Gastrocnemius medialis (tissue), 4 donors: ENCODE results near the gene LRRC56. TPM values are rescaled to one million over a fixed set of nuclear protein-coding genes. Genes with fewer than 3 reads are reported as not detected.

Experiments used
- ATAC-seq, 2 donors: fragments of 150-250 bp; one replicate each; pipeline ENCODE4 v1.9.1; 2016
- DNase-seq, 2 donors: peaks; one replicate each; pipeline ENCODE4 v3.0.0-alpha.2; 2019
- H3K27ac ChIP-seq, 4 donors: fragments of 200-600 bp; sonication (generic); 1 replicate in 1 of 4; 2 replicates in 3 of 4; pipeline ENCODE4 v1.5.1; 2016 to 2018; ENCODE audit warnings: mild to moderate bottlenecking in 2 of 4, moderate library complexity in 1 of 4
- H3K27me3 ChIP-seq, 3 donors: fragments of 200-600 bp; sonication (generic) in 2 of 3; 1 replicate in 1 of 3; 2 replicates in 2 of 3; pipeline versions ENCODE4 v1.5.1 to v1.6.0; 2016 to 2019; ENCODE audit warnings: mild to moderate bottlenecking in 1 of 3, moderate library complexity in 1 of 3
- H3K36me3 ChIP-seq, 2 donors: fragments of 200-600 bp; sonication (generic) in 1 of 2; one replicate each; pipeline ENCODE4 v1.5.1; 2017 to 2018
- H3K4me1 ChIP-seq, 2 donors: fragments of 200-600 bp; sonication (generic) in 1 of 2; one replicate each; pipeline ENCODE4 v1.5.1; 2016 to 2017; ENCODE audit warnings: mild to moderate bottlenecking in 2 of 2
- H3K4me3 ChIP-seq, 4 donors: fragments of 200-600 bp; sonication (generic) in 3 of 4; 1 replicate in 1 of 4; 2 replicates in 3 of 4; pipeline ENCODE4 v1.5.1; 2016 to 2019; ENCODE audit warnings: mild to moderate bottlenecking in 2 of 4
- H3K9me3 ChIP-seq, 3 donors: fragments of 200-600 bp; sonication (generic) in 2 of 3; 1 replicate in 1 of 3; 2 replicates in 2 of 3; pipeline ENCODE4 v1.5.1; 2016 to 2019
- POLR2A ChIP-seq, 2 donors: fragments of 450-650 bp; IDR thresholded peaks; one replicate each; pipeline ENCODE4 v1.6.1; 2017; ENCODE audit warnings: antibody characterized with exemption in 2 of 2, mild to moderate bottlenecking in 2 of 2, moderate library complexity in 2 of 2
- in situ Hi-C, 4 donors: fragments of 200-750 bp; cut with MboI; loops; one replicate each; pipeline versions ENCODE4 v1.15.0 to v1.8.0; 2017; ENCODE audit warnings: low sequenced_read_pairs in 4 of 4
- intact Hi-C: fragments of 100-400 bp; cut with DNase I; formaldehyde crosslinking; loops from one replicate; pipeline ENCODE4 v1.15.1; 2023; ENCODE audit warnings: low total_unique reads
- total RNA-seq, 4 donors: library from RNA; depleted of rRNA; stranded (reverse); fragments of >200 nt; gene quantifications; one replicate each; pipeline versions ENCODE4 v1.1.0 to v1.2.3, GENCODE V29; 2016
- TF ChIP-seq, protein P1 (sequence below), 5 experiments: fragments of 450-650 bp in 3 of 5; fragments of 200-600 bp in 2 of 5; sonication (generic) in 2 of 5; IDR thresholded peaks in 4 of 5; conservative IDR thresholded peaks in 1 of 5; 1 replicate in 4 of 5; 2 replicates in 1 of 5; pipeline ENCODE4 v1.5.1; 2016 to 2019; ENCODE audit warnings: antibody characterized with exemption in 5 of 5, mild to moderate bottlenecking in 3 of 5, moderate library complexity in 3 of 5

Gene LRRC56, protein sequence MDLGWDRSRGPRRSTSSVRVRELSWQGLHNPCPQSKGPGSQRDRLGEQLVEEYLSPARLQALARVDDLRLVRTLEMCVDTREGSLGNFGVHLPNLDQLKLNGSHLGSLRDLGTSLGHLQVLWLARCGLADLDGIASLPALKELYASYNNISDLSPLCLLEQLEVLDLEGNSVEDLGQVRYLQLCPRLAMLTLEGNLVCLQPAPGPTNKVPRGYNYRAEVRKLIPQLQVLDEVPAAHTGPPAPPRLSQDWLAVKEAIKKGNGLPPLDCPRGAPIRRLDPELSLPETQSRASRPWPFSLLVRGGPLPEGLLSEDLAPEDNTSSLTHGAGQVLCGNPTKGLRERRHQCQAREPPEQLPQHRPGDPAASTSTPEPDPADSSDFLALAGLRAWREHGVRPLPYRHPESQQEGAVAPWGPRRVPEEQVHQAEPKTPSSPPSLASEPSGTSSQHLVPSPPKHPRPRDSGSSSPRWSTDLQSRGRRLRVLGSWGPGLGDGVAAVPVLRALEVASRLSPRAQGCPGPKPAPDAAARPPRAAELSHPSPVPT
- under 1 TPM in 2 of 4 donors, not detected in 2; 0.29 to 0.36 TPM for total RNA-seq

DNA sequence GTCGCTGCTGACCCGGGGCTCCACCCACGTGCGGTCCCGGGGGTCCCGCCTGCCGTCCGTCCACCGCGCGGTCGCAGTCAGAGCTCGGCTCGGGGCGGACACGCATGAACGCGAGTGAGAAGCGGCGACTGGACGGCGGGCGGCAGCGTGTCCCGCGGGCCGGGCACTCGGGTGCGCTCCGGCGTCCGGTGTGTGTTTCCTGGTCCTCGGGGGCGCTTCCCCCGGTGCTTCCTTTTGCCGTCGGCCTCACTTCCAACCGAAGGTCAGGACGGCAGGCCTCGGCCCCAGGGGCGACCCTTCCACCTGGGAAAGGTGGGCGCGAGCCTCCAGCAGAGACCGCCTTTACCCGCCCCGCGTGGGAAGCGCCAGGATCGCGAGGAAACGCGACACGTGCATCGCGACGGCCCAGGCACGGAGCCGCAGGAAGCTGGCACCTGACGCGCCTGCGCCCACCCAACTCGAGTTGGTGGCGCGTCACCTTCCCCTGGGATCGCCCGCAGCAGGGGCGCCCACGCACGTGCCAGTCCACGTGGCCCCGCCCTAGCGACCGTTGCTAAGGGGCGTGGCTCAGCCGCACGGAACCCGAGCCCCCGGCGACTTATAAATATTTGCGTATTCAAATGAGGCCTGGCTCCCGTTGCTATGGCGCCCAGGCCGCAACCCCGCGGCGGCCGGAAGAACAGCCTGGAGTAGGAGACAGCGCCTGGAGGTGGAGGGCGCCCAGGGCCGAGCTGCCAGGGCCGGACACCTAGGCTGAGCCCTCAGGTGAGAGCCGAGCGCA, at the start of gene LRRC56:
Gene LRRC56, plus strand, starts transcription at position 687 of the 781 bp plus-strand sequence. CDS start 3,158 bp downstream, outside the sequence.
- Histone ChIP-seq H3K27me3 (peaks cover 21 to 25% (median 25%) of the 10 kb centered on the region in 3 donors), H3K4me3 (peak within 1 kb of the TSS; percentile 62 to 82 (median 76)), H3K9me3 (no peaks in the 10 kb centered on the region), H3K36me3 (peaks cover 0 to 17% of the 10 kb centered on the region in 2 donors), H3K4me1 (peaks cover 18 to 29% of the 10 kb centered on the region in 2 donors), H3K27ac (peak within 1 kb of the TSS in 2 of 4 donors; percentile 74 to 87)
- intact Hi-C loops: no loop called here
- peak in 1 of 2 donors; percentile 10 for ATAC-seq
- in situ Hi-C loops: no loop called here
- DNase-seq: peak in 1 of 2 donors; percentile 63
- TF ChIP-seq, protein P1, sequence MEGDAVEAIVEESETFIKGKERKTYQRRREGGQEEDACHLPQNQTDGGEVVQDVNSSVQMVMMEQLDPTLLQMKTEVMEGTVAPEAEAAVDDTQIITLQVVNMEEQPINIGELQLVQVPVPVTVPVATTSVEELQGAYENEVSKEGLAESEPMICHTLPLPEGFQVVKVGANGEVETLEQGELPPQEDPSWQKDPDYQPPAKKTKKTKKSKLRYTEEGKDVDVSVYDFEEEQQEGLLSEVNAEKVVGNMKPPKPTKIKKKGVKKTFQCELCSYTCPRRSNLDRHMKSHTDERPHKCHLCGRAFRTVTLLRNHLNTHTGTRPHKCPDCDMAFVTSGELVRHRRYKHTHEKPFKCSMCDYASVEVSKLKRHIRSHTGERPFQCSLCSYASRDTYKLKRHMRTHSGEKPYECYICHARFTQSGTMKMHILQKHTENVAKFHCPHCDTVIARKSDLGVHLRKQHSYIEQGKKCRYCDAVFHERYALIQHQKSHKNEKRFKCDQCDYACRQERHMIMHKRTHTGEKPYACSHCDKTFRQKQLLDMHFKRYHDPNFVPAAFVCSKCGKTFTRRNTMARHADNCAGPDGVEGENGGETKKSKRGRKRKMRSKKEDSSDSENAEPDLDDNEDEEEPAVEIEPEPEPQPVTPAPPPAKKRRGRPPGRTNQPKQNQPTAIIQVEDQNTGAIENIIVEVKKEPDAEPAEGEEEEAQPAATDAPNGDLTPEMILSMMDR (IDR thresholded peaks at IDR 0.05 in 4 of 5, conservative IDR thresholded peaks at IDR 0.05 in 1 of 5): no peak
- no peak for TF ChIP-seq POLR2A (IDR thresholded peaks at IDR 0.05)

DNA sequence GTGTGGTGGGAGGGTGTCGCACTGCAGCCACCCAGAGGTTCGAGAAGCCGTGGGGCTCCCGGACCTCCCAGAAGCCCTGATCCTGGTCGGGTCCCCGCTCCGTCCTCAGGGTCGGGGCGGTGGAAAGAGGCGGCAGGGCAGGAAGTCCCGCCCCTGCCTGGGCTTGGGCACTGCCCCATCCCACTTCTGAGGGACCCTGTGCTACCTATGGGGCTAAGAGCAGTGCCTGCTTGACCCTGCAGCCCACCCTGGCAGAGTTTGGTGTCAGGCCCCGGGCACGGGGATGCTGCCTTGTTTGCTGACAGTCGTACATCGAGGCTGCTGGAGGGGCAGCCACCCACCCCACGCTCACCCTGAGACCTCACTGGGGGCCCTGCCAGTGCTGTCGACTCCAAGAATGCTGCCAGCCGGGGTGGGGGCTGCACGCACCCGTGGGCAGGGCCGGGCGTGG, 49.7 kb upstream of the LRRC56 start:
- H3K9me3 ChIP-seq: no peaks in the 10 kb centered on the region
- peaks cover 0 to 17% of the 10 kb centered on the region in 2 donors for H3K36me3 ChIP-seq
- no peaks in the 10 kb centered on the region for H3K4me1 ChIP-seq
- H3K27me3 ChIP-seq: no peaks in the 10 kb centered on the region
- no peak overlapping the region for H3K27ac ChIP-seq
- H3K4me3 ChIP-seq: no peak overlapping the region
- no peak for ATAC-seq
- intact Hi-C loops: no loop called here
- in situ Hi-C loops: no loop called here
- TF ChIP-seq, protein P1 (IDR thresholded peaks at IDR 0.05 in 4 of 5, conservative IDR thresholded peaks at IDR 0.05 in 1 of 5): no peak
- no peak for TF ChIP-seq POLR2A (IDR thresholded peaks at IDR 0.05)
- DNase-seq: no peak

DNA sequence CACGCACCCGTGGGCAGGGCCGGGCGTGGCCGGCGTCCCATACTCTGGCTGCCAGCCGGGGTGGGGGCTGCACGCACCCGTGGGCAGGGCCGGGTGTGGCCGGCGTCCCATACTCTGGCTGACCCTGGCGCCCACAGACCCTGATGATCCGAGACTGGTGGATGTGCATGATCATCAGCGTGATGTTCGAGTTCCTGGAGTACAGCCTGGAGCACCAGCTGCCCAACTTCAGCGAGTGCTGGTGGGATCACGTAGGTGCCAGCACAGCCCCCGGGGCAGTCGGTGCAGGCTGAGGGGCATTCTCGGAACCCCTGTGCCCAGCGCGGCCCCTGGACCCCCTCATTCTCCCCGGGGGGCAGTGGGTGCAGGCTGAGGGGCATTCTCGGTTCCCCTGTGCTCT, 49.3 kb upstream of the LRRC56 start:
- no peaks in the 10 kb centered on the region for H3K27me3 ChIP-seq
- no peak for DNase-seq
- TF ChIP-seq, protein P1 (IDR thresholded peaks at IDR 0.05 in 4 of 5, conservative IDR thresholded peaks at IDR 0.05 in 1 of 5): no peak
- no peak for TF ChIP-seq POLR2A (IDR thresholded peaks at IDR 0.05)
- no peak for ATAC-seq
- in situ Hi-C loops (no loop called here), intact Hi-C loops (no loop called here)
- no peaks in the 10 kb centered on the region for H3K4me1 ChIP-seq
- no peak overlapping the region for H3K4me3 ChIP-seq
- peaks cover 0 to 17% of the 10 kb centered on the region in 2 donors for H3K36me3 ChIP-seq
- H3K27ac ChIP-seq: no peak overlapping the region
- no peaks in the 10 kb centered on the region for H3K9me3 ChIP-seq

DNA sequence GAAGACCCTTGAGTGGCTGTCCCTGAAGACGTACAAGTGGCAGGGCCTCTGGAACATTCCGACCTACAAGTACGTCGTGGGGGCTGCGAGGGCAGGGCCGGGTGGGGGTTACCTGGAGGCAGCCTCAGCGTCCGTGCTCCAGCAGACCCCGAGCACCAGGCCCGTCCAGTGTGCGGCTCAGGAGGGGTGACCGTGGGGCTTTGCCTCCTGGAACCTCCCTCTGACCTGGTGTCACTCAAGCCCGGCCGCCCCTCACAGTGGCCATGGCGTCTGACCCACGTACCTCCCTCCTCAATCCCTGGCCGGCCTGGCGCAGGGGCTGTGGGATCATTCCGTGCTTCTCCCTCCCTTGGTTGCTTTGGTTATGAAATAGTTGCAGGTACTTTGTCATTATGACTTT, 48.7 kb upstream of the LRRC56 start:
- Histone ChIP-seq H3K27ac (no peak overlapping the region), H3K9me3 (no peaks in the 10 kb centered on the region), H3K4me1 (no peaks in the 10 kb centered on the region), H3K4me3 (no peak overlapping the region), H3K27me3 (no peaks in the 10 kb centered on the region), H3K36me3 (peaks cover 0 to 21% of the 10 kb centered on the region in 2 donors)
- intact Hi-C loops (no loop called here), in situ Hi-C loops (no loop called here)
- TF ChIP-seq, protein P1 (IDR thresholded peaks at IDR 0.05 in 4 of 5, conservative IDR thresholded peaks at IDR 0.05 in 1 of 5): no peak
- DNase-seq (no peak), ATAC-seq (no peak)
